GM18526 (cell line): ENCODE measurements around the gene IL1RN.

Experiments used
- POLR2A ChIP-seq: IDR thresholded peaks from 3 replicates; pipeline ENCODE4 v1.6.1; 2011; ENCODE audit not compliant: insufficient read length; ENCODE audit errors: extremely low read depth

The IL1RN gene

GRCh38 chr2:113157897-113158753 is 30.7 kb downstream of the IL1RN start:
- no peak for TF ChIP-seq POLR2A

DNA sequence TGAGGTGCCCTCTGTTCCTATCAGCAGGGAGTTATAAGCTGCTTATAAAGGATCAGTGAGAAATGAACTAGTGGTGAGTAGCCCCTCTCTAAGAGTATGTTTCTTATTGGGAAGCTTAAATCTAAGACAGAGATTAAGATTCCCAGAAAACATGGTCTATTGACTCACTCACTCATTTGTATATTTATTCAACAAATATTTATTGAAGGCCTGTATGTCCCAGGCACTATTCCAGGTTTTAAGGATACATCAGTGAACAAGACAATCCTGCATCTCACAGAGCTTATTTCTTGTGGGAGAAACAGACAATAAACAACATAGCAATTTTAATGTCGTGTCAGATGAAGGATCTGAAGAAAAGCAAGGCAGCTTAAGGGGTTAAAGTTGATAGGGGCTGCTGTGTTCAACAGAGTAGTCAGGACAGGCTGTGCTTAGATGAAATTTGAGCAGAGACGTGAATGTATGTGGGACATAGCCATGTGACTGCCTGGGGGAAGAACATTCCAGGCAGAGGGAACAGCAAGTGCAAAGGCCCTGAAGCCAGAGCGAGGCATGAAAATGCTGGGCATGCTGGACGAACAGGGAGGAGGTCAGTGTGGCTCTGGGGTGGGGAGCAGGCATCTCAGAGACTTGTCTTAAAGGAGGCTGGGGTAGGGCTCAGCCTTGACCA is 31.6 kb downstream of the IL1RN start:
- TF ChIP-seq POLR2A, result no peak

DNA sequence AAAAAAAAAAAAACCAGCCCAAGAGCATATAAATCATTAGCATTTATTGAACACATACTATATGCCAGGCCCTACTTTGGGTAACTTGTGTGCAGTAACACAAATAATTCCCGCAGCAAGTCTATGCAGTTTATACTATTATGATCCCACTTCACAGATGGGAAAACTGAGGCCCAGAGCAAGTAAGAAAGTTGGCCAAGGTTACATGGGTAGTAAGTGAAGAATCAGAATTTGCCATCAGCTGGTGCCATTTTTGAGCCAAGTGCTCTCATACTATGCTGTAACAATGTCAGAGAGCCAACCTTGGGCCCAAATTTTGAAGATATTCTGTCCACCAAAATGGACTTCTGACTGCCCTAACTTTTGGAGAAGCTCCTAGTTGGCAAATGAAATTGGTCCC is 32.9 kb downstream of the IL1RN start:
- TF ChIP-seq POLR2A, result no peak

DNA sequence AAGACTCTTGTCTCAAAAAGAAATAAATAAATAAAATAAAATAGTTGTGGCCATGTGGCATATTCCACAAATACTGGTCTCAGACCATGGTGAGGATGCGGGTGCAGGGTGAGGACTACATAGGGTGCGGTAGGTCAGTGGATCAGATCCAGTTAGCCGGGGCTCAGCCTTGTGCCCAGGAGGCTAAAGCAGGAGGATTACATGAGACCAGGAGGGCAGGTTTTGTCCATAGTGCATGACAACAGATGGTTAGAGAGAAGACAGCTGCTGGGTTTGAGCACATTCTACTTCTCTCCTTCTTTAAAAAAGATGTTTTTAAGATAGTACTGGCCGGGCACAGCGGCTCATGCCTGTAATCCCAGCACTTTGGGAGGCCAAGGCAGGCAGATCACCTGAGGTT is 33.6 kb downstream of the IL1RN start:
- no peak for TF ChIP-seq POLR2A

GRCh38 chr2:113162173-113162572 is 34.8 kb downstream of the IL1RN start:
- no peak for TF ChIP-seq POLR2A

- TF ChIP-seq POLR2A, result no peak
Observed at GRCh38 chr2:113162869-113163268, 35.5 kb downstream of the IL1RN start.

GRCh38 chr2:113164215-113164929 is 37.0 kb downstream of the IL1RN start:
- no peak for TF ChIP-seq POLR2A

DNA sequence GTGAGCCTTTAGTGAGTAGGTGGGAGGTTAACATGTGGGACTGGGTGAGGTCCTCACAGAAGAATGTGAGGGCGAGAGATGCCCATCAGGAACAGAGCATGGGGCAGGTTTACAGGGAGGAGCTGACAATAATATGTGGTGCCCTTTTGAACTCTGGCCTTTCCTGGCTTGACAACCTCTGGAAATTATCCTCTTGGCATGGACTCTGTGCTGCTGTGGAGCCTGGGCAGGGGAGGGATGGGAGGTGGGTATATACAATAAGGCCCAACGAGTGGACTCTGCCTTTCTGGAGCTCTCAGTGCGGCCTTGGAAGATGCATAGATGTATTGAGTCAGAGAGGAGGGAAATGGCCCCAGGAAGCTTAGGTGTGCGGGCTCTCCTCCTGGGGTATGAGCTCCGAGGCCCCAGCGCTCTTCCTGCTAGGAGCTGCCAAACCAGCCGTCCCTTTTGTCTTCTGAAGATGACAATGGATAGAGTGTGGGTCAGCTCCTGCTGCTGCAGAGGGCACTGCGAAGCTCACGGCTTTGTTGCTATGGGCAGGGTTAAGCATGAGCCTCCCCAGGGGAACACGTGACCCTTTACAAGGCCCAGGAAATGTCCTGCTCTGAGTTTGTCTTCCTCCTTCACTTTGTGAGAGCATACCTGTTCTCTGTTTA is 37.7 kb downstream of the IL1RN start:
- TF ChIP-seq POLR2A, result no peak

DNA sequence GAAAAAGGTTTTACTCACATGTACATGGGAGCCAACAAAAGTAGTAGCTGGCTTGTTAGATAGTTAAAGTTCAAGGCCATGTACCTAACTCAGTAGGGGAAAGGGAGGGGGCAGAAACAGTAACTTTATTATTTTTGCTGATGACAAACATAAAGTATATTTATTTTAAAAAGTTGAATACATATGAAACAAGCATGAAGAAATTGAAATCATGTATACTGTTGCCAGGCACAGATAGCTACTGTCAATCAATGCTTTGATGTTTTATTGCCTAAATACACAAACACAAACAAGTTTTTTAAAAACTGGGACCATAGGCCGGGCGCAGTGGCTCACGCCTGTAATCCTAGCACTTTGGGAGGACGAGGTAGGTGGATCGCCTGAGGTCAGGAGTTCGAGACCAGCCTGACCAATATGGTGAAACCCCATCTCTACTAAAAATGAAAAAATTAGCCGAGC is 38.8 kb downstream of the IL1RN start:
- no peak for TF ChIP-seq POLR2A

DNA sequence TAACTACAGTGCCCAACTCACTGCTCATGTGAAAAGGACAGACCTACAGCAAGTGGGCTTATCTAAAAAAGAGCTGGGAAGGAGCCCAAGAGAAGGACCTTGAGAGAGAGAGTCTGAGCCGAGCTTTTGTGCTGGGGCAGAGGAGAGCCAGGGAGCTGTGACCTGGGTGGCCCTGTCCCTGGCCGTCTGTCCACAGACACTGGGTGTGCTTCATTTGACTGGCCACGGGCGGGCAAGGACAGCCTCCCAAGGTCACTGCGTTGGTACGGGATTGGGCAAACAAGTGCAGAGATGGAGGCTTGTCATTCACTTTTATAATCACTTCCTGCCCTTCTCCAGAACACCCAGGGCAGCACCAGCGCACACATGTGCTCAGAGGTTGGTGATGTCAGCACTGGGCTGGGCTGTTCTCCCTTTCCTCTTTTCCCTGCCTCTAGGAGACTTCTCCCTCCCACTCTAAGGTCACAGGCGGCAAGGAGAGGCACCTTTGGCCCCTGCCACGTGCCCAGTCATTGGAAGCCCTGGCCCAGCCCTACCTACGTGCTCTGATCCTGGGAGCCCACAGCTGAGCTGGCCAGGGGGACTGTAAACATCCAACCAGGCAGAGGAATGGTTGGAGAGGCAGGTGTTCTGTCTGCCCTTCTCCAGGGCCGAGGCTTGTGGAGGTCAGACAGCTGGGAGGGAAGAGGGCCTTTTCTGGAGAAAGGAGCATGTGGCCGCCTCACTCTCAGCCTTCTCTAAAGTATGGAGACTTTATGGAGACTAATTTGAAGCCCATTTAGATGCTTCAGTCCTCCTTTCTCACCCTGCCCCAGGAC is 39.9 kb downstream of the IL1RN start:
- TF ChIP-seq POLR2A, result no peak

DNA sequence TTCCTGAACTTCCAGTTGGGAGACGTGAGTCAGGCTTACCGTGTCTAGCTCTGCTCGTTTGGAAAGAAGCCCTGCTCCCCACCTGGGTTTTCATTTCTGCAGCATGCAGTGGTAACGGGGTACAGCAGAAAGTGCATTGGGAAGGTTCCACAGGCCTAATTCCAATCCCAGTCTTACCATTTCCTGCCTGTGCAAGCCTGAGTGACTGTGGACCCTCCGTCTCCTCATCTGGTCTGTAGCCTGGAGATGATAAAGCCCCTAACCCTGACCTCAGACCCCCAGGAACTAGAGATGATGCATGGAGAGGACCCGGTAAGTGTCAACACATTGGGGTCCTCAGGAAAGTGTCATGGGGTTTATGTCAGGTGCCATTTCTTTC is 40.6 kb downstream of the IL1RN start:
- no peak for TF ChIP-seq POLR2A

- no peak for TF ChIP-seq POLR2A
Observed at GRCh38 chr2:113169002-113169530, 41.7 kb downstream of the IL1RN start.

DNA sequence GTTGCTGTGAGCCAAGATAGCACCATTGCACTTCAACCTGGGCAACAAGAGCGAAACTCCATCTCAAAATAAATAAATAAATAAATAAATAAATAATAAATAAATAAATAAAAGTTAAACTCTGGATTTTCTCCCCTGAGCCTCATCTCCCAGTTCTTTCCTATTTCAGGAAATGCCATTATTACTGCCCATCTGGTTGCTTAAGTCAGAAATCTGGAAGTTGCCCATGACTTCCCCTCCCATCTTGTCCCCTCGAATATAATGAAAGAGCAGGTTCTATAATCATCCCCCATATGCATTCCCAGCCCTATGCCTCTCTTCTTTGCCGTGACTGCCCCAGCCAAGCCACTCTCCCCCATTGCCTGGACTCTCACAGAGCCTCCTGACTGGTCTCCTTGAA is 42.2 kb downstream of the IL1RN start:
- TF ChIP-seq POLR2A, result no peak

GRCh38 chr2:113171334-113172075 is 44.1 kb downstream of the IL1RN start:
- no peak for TF ChIP-seq POLR2A
